HCT116 (cell line): Measurements from ENCODE around the gene RSPO4. TPM values are rescaled to one million over a fixed set of nuclear protein-coding genes. Genes with fewer than 3 reads are reported as not detected.

Experiments used
- ATAC-seq: fragments of 200-7000 bp; cut with Tn5 transposase; 2 replicates; pipeline ENCODE4 v1.9.1; 2020; ENCODE audit warnings: mild to moderate bottlenecking, moderate library complexity
- BruUV-seq: library from RNA; stranded (reverse); fragments of 400-500 nt; replicated peaks from 2 replicates; lab custom pipeline; 2021; lab: Mats Ljungman, UMichigan
- CTCF ChIA-PET: fragments of 300-600 bp; sonication (Branson Sonifier 250); formaldehyde crosslinking; loops from one replicate; lab custom pipeline; 2021; ENCODE audit warnings: antibody characterized with exemption; lab: Charles Lee
- POLR2A ChIA-PET: fragments of 300-600, 350-600 bp; sonication (Branson Sonifier 250); formaldehyde crosslinking; loops from one replicate; lab custom pipeline; 2021; ENCODE audit warnings: antibody characterized with exemption; lab: Charles Lee
- RAD21 ChIA-PET, 2 experiments: fragments of 300-600 bp; sonication (Branson Sonifier 250); formaldehyde crosslinking; loops; one replicate each; lab custom pipeline; 2023; ENCODE audit warnings: low total read pairs in 2 of 2; ENCODE audit not compliant: uncharacterized antibody in 2 of 2, unreplicated experiment in 2 of 2, low non-redundant PET in 1 of 2; lab: Charles Lee
- DNase-seq: peaks from one replicate; pipeline ENCODE4 v3.0.0-alpha.2; 2010; ENCODE audit warnings: low read depth, low spot score
- H2AFZ ChIP-seq: fragments of 200-600 bp; shearing (Covaris generic), sonication (generic); 2 replicates; pipeline ENCODE4 v1.6.1; 2017; ENCODE audit warnings: low read depth, mixed run types, mixed read lengths, antibody characterized with exemption, low read length; ENCODE audit not compliant: poor library complexity, severe bottlenecking
- H3K27ac ChIP-seq: 2 replicates; pipeline ENCODE4 v1.5.1; 2012; ENCODE audit warnings: low read depth, low read length
- H3K27me3 ChIP-seq: fragments of 200-600 bp; sonication (generic); 2 replicates; pipeline ENCODE4 v1.6.1; 2016; ENCODE audit warnings: mixed run types, low read length, mixed read lengths; ENCODE audit not compliant: insufficient read depth
- H3K36me3 ChIP-seq, 2 experiments: fragments of 200-500 bp in 1 of 2; fragments of 200-600 bp in 1 of 2; sonication (Bioruptor generic) in 1 of 2; sonication (generic) in 1 of 2; 2 replicates each; pipeline versions ENCODE4 v1.5.1 to v1.6.1; 2014 to 2016; ENCODE audit warnings: low read length in 2 of 2, inconsistent platforms in 1 of 2, mixed read lengths in 1 of 2, mixed run types in 1 of 2; ENCODE audit not compliant: insufficient read depth in 2 of 2, control insufficient read depth in 1 of 2
- H3K4me1 ChIP-seq, 2 experiments: fragments of 200-600 bp in 1 of 2; sonication (generic) in 1 of 2; 2 replicates each; pipeline versions ENCODE4 v1.5.1 to v1.6.1; 2012 to 2017; ENCODE audit warnings: low read length in 2 of 2, inconsistent platforms in 1 of 2, mild to moderate bottlenecking in 1 of 2, mixed read lengths in 1 of 2, mixed run types in 1 of 2, moderate library complexity in 1 of 2; ENCODE audit not compliant: insufficient read depth in 2 of 2, control insufficient read depth in 1 of 2
- H3K4me2 ChIP-seq: fragments of 200-600 bp; sonication (generic); 2 replicates; pipeline ENCODE4 v1.6.1; 2017; ENCODE audit warnings: mixed run types, low read length, mixed read lengths
- H3K4me3 ChIP-seq, 2 experiments: fragments of 200-600 bp in 1 of 2; sonication (generic) in 1 of 2; replicated peaks in 1 of 2; 2 replicates each; pipeline ENCODE4 v1.5.1; 2011 to 2016; ENCODE audit warnings: low read length in 2 of 2, control low read depth in 1 of 2, low read depth in 1 of 2, mild to moderate bottlenecking in 1 of 2, mixed read lengths in 1 of 2, mixed run types in 1 of 2
- H3K79me2 ChIP-seq: fragments of 200-600 bp; sonication (generic); 2 replicates; pipeline ENCODE4 v1.6.1; 2017; ENCODE audit warnings: mild to moderate bottlenecking, mixed run types, low read length, moderate library complexity, mixed read lengths; ENCODE audit not compliant: insufficient read depth
- H3K9ac ChIP-seq: fragments of 200-600 bp; sonication (generic); 2 replicates; pipeline ENCODE4 v1.6.1; 2016; ENCODE audit warnings: low read length, mixed read lengths
- H3K9me2 ChIP-seq: fragments of 200-600 bp; sonication (generic), shearing (Covaris generic); 2 replicates; pipeline ENCODE4 v1.6.1; 2017; ENCODE audit warnings: mixed run types, mild to moderate bottlenecking, moderate library complexity; ENCODE audit not compliant: insufficient read depth
- H3K9me3 ChIP-seq, 2 experiments: fragments of 200-500 bp in 1 of 2; fragments of 200-600 bp in 1 of 2; sonication (Bioruptor generic) in 1 of 2; sonication (generic) in 1 of 2; 2 replicates each; pipeline ENCODE4 v1.6.1; 2014 to 2017; ENCODE audit warnings: low read length in 2 of 2, mixed read lengths in 2 of 2, inconsistent platforms in 1 of 2, low read depth in 1 of 2, mild to moderate bottlenecking in 1 of 2, mixed run types in 1 of 2, moderate library complexity in 1 of 2; ENCODE audit not compliant: control insufficient read depth in 1 of 2, insufficient read depth in 1 of 2
- H4K20me1 ChIP-seq: fragments of 200-600 bp; sonication (generic), shearing (Covaris generic); 2 replicates; pipeline ENCODE4 v1.6.1; 2017; ENCODE audit warnings: mixed run types, mild to moderate bottlenecking, moderate library complexity; ENCODE audit not compliant: insufficient read depth
- EGR1 ChIP-seq: IDR thresholded peaks from 2 replicates; pipeline ENCODE4 v1.6.1; 2012; ENCODE audit warnings: low read depth
- EZH2 ChIP-seq: fragments of 200-600 bp; sonication (generic); IDR thresholded peaks from 2 replicates; pipeline ENCODE4 v1.6.1; 2017; ENCODE audit warnings: antibody characterized with exemption, mixed run types
- POLR2A ChIP-seq: IDR thresholded peaks from 2 replicates; pipeline ENCODE4 v1.7.0; 2011; ENCODE audit warnings: borderline replicate concordance; ENCODE audit not compliant: insufficient read depth, insufficient read length; ENCODE audit errors: extremely low read depth
- TCF7L2 ChIP-seq: IDR thresholded peaks from 2 replicates; pipeline ENCODE4 v1.7.0; 2011; ENCODE audit warnings: borderline replicate concordance, inconsistent platforms; ENCODE audit not compliant: insufficient read depth, insufficient read length; ENCODE audit errors: extremely low read depth
- YY1 ChIP-seq: IDR thresholded peaks from 2 replicates; pipeline ENCODE4 v1.6.1; 2011; ENCODE audit warnings: low read length, low read depth, moderate library complexity, mild to moderate bottlenecking; ENCODE audit not compliant: insufficient replicate concordance; ENCODE audit errors: extremely low read depth
- intact Hi-C: fragments of 100-400 bp; cut with micrococcal nuclease; formaldehyde crosslinking; loops from 2 replicates; pipeline ENCODE4 v1.10.0; 2022
- total RNA-seq: library from RNA; stranded (reverse); gene quantifications from one replicate; pipeline ENCODE4 v1.2.1, GENCODE V29; 2021; ENCODE audit not compliant: unreplicated experiment
- TF ChIP-seq, protein P1 (sequence below): IDR thresholded peaks from 2 replicates; pipeline ENCODE4 v1.6.1; 2012

RSPO4 gene
- total RNA-seq, 1 experiment from 2014 or later, result 0.84 TPM

DNA sequence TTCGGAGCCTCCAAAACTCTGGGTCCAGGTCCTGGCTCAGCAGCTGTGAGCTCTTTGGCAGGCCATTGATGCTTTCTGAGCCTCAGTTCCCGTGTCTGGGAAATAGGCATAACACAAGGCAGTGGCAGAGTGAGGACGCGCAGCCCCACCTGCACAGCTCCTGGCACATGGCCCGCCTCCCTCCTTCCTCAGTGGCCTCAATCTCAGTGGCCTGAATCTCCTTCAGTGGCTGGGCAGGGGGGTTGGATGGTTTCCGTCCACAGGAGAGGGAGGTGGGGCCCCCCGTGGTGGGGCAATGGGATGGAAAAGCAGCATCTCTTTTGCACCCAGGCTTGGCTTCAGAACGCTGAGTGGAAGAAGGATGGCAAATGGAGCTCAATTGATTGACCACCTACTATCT lies 5.1 kb downstream of the RSPO4 start:
- BruUV-seq, result no TSS peak
- ATAC-seq (no peak), DNase-seq (no peak)
- no peaks in the 10 kb centered on the region; the same call in 1 of the 2 replicates for H3K27me3 ChIP-seq
- H2AFZ ChIP-seq, result no peak overlapping the region
- no peaks in the 10 kb centered on the region for H3K79me2 ChIP-seq
- H3K9me2 ChIP-seq, result no peaks in the 10 kb centered on the region
- intact Hi-C loops, result no loop called here
- H3K4me3 ChIP-seq, result no peak overlapping the region
- ChIA-PET CTCF (no interaction called here), RAD21 (no interaction called here), POLR2A (no interaction called here)
- H4K20me1 ChIP-seq, result no peaks in the 10 kb centered on the region
- H3K4me2 ChIP-seq, result no peak overlapping the region
- H3K27ac ChIP-seq, result no peak overlapping the region
- no peaks in the 10 kb centered on the region for H3K4me1 ChIP-seq
- H3K9ac ChIP-seq, result no peak overlapping the region
- TF ChIP-seq TCF7L2 (no peak), EGR1 (no peak)
- H3K36me3 ChIP-seq, result no peaks in the 10 kb centered on the region
- H3K9me3 ChIP-seq, result no peaks in the 10 kb centered on the region

DNA sequence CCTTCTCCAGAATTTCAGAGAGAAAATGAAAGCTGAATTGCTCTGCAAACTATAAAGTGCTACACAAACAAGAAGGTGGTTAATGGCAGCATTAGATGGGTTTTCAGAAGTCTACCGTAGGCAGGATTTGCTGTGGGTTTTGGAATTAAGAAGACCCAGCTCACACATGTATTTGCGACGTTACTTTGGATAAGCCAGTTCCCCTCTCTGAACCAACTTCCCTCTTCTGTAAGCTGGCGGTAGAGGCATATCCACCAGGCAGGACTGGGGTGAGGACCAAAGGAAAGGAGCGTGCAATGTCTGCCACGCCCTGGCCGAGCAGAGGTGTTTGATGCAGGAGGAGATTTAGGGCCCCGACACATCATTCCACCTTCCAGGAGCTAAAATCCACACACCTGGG lies 6.9 kb downstream of the RSPO4 start:
- Histone ChIP-seq H3K9me3 (no peaks in the 10 kb centered on the region), H3K4me1 (no peaks in the 10 kb centered on the region), H3K79me2 (no peaks in the 10 kb centered on the region), H3K27ac (no peak overlapping the region), H3K9ac (no peak overlapping the region), H3K27me3 (no peaks in the 10 kb centered on the region; the same call in 1 of the 2 replicates), H3K36me3 (no peaks in the 10 kb centered on the region), H3K4me3 (no peak overlapping the region), H3K4me2 (no peak overlapping the region), H2AFZ (no peak overlapping the region), H4K20me1 (no peaks in the 10 kb centered on the region), H3K9me2 (no peaks in the 10 kb centered on the region)
- DNase-seq (no peak), ATAC-seq (no peak)
- RAD21 ChIA-PET, result no interaction called here
- POLR2A ChIA-PET, result no interaction called here
- CTCF ChIA-PET, result no interaction called here
- intact Hi-C loops, result no loop called here
- BruUV-seq, result no TSS peak
- TF ChIP-seq, protein P1, sequence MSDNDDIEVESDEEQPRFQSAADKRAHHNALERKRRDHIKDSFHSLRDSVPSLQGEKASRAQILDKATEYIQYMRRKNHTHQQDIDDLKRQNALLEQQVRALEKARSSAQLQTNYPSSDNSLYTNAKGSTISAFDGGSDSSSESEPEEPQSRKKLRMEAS, result no peak
- TF ChIP-seq EZH2 (no peak), YY1 (no peak), EGR1 (no peak), POLR2A (no peak)
